HG02588 (cell line): ENCODE data around the gene NMS.

Experiments used
- ATAC-seq: cut with Tn5 transposase; IDR thresholded peaks from one replicate; pipeline ENCODE4 v1.9.1; 2021; ENCODE audit warnings: mild to moderate bottlenecking, moderate library complexity; ENCODE audit not compliant: unreplicated experiment

The NMS gene

GRCh38 chr2:100484390-100484789, 14.1 kb downstream of the NMS start:
- ATAC-seq = no peak

DNA sequence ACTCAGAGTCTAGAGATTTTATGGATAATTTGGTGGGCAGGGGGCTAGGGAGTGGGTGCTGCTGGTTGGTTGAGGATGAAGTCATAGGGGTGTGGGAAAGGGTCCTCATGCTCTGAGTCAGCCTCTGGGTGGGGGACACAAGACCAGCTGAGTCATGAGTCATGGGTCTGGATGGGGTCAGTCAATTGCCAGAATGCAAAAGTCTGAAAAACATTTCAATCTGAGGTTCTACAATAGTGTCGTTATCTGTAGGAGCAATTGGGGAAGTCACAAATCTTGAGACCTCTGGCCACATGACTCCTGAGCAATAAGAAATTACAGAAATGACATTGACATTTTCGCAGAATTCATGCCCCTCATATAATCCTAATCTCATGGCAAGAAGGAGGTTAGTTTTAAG, 15.1 kb downstream of the NMS start:
- no peak for ATAC-seq

- ATAC-seq = no peak
These were observed 24.4 kb downstream of the NMS start for GRCh38 chr2:100494712-100495111.

- ATAC-seq = no peak
These were observed 32.5 kb downstream of the NMS start for GRCh38 chr2:100502782-100503181.

DNA sequence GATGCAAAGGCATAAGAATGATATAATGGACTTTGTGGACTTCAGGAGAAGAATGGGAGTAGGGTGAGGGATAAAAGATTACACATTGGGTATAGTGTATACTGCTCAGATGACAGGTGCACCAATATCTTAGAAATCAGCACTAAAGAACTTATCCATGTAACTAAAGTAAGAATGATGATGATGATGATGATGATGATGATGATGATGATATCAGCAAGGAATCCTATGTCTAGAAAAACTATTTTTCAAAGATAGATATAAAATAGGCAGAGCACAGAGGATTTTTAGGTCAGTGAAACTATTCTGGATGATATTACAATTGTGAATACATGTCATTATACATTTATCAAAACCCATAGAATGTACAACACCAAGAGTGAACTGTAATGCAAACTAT, 34.3 kb downstream of the NMS start:
- no peak for ATAC-seq

GRCh38 chr2:100509066-100509465, 38.8 kb downstream of the NMS start:
- ATAC-seq = no peak

- ATAC-seq = no peak
These were observed 43.4 kb downstream of the NMS start for GRCh38 chr2:100513650-100514049.

DNA sequence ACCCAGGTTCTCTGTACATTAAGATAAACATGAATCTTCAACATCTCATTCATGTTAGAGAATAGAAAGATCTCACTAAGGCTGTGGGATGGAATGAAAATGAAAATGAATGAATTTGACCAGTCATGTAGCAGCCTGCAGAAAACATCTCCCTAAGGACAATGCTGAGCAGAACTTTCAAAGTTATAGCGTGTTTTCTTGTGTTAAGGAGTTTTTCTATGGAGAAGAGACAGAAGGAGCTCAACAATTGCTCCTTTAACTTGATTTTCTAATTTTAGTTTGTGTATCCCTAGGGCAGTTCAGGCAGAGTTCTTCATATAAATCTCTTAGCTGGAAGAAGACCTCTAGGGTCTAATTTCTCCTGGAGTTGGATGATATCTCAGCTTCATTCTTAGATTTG, 47.3 kb downstream of the NMS start:
- no peak for ATAC-seq

DNA sequence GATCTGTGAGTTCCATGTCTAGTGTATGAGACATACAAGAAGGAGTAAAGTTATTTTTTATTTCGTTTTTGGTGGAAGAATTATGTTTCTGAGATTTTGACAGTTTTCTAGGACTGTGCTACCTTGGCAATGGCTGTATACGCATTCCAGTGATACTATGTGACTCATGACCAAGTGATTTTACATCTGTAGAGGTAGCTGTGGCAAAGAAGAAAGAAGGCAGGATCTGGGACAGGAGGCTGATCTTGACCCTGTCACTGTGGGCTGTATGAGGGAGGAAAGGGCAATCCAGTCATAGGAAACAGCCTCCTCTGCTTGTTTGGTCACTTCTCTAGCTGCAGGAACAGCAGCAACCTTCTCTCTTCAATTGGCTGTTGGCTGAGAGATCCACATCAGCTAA, 48.5 kb downstream of the NMS start:
- ATAC-seq = no peak

DNA sequence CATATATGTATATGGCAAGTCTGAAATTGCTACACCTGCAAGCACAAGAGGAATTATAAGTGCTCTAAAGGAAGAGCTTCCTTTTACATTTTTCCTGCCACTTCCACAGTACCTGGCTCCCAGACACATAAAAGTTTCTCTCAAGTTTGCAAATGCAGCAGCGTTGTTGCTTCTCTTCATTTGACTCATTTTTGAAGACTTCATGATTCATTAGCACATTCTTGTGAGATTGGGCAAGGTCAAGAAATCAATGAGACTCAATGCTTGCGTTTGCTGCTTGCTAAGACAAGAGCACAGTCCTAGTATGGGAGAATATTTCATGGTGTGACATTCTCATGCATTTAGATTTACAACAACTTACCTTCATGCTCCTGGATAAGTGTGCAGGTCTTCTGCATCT, 49.9 kb downstream of the NMS start:
- no peak for ATAC-seq

GRCh38 chr2:100522430-100522829, 52.1 kb downstream of the NMS start:
- ATAC-seq = no peak

GRCh38 chr2:100524331-100524730, 54.0 kb downstream of the NMS start:
- no peak for ATAC-seq

DNA sequence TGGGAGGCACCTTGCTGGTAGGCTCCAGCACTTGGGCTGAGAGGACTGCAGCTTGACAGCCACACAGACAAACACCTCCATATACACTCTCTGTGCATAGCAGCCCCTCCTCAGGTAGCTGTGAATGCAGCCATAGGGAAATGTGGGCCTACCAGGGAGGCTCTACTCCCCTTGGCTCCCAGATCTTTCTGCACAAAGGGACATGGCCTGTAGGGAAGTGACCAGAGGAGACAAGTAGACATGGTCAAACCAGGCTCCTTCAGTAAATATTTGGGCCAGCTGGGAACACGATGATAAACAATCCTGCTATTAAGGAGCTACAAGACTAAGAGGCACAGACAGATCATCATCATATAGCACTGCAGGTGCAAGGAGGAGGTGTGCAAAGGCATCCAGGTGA, 56.6 kb downstream of the NMS start:
- ATAC-seq = no peak

GRCh38 chr2:100527440-100528015, 57.2 kb downstream of the NMS start:
- no peak for ATAC-seq

DNA sequence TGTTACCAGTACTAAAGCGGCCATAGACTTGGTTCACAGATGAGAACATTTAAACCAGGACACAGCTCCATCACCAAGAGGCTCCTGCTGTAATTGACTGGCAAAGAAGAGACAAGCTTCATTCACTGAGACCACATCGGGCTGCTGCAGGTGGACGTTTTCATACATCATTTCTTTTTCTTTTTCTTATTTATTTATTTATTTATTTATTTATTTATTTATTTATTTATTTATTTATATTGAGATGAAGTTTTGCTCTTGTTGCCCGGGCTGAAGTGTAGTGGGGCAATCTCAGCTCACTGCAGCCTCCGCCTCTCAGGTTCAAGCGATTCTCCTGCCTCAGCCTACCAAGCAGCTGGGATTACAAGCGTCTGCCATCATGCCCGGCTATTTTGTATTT, 58.9 kb downstream of the NMS start:
- ATAC-seq = no peak

DNA sequence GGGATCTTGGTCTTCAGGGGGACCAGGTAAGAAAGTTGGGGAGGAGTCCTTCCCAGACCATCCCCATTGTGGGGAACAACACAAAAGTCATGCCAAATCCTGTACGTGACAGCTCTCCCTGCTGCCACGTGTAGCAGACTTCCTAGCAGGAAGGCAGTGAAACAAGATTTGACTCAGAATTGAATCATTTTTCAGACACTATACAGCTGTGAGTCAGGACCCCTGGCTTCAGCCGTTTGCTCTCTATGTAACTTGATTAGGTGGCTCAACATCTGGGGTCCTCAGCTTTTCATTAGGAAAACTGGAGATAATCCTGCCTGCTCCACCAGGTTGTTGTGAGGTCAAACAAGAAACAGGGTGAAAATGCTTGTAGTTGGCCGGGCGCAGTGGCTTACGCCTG, 59.6 kb downstream of the NMS start:
- ATAC-seq = no peak
